Nephron progenitor cell (in vitro differentiated cells): Measurements from ENCODE around the gene HPS6.

Source experiments
- DNase-seq: peaks from one replicate; pipeline ENCODE4 v3.0.0; 2021
- H3K27ac Mint-ChIP-seq: 2 replicates; pipeline ENCODE4 v1.8.0; 2021; ENCODE audit warnings: mild to moderate bottlenecking, moderate library complexity, mixed read lengths
- H3K27me3 Mint-ChIP-seq: 2 replicates; pipeline ENCODE4 v1.8.0; 2021; ENCODE audit warnings: mild to moderate bottlenecking, low read depth, mixed read lengths; ENCODE audit not compliant: poor library complexity
- H3K36me3 Mint-ChIP-seq: 2 replicates; pipeline ENCODE4 v1.8.0; 2021; ENCODE audit warnings: low read depth, mixed read lengths
- H3K4me1 Mint-ChIP-seq: 2 replicates; pipeline ENCODE4 v1.8.0; 2021; ENCODE audit warnings: mixed read lengths
- H3K4me3 Mint-ChIP-seq: 2 replicates; pipeline ENCODE4 v1.8.0; 2021; ENCODE audit warnings: mild to moderate bottlenecking, moderate library complexity, mixed read lengths
- H3K9me3 Mint-ChIP-seq: 2 replicates; pipeline ENCODE4 v1.8.0; 2021; ENCODE audit warnings: mild to moderate bottlenecking, moderate library complexity, mixed read lengths
- TF ChIP-seq, protein P1 (sequence below): fragments of 200-600 bp; sonication (generic); IDR thresholded peaks from 2 replicates; pipeline ENCODE4 v1.5.0; 2021; ENCODE audit warnings: antibody characterized with exemption

Gene HPS6

DNA sequence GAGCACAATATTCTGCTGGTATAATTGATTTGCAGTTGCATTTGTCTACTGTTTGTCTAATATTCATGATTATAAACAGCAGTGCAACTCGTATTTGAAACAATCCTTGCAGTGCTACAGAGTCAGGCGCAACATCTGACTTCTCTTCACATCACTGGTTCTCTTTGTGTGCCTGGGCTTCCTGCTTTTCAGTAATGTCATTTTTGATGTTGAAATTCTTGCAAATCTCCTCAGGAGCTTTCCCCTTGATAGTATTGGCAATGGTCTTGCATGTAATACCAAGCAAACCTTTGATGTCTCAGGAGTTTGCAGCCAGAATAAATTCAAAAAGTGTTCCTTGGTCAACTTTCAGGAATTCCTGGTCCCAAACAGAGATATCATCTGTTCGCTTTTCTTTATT, 20.2 kb downstream of the HPS6 start:
- TF ChIP-seq, protein P1, sequence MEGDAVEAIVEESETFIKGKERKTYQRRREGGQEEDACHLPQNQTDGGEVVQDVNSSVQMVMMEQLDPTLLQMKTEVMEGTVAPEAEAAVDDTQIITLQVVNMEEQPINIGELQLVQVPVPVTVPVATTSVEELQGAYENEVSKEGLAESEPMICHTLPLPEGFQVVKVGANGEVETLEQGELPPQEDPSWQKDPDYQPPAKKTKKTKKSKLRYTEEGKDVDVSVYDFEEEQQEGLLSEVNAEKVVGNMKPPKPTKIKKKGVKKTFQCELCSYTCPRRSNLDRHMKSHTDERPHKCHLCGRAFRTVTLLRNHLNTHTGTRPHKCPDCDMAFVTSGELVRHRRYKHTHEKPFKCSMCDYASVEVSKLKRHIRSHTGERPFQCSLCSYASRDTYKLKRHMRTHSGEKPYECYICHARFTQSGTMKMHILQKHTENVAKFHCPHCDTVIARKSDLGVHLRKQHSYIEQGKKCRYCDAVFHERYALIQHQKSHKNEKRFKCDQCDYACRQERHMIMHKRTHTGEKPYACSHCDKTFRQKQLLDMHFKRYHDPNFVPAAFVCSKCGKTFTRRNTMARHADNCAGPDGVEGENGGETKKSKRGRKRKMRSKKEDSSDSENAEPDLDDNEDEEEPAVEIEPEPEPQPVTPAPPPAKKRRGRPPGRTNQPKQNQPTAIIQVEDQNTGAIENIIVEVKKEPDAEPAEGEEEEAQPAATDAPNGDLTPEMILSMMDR: no peak
- Mint-ChIP-seq H3K4me3 (no peak overlapping the region), H3K27ac (no peak overlapping the region), H3K27me3 (peaks cover 4% of the 10 kb centered on the region), H3K9me3 (peaks cover 3% of the 10 kb centered on the region), H3K4me1 (peaks cover 4% of the 10 kb centered on the region), H3K36me3 (peaks cover 32% of the 10 kb centered on the region)
- no peak for DNase-seq

DNA sequence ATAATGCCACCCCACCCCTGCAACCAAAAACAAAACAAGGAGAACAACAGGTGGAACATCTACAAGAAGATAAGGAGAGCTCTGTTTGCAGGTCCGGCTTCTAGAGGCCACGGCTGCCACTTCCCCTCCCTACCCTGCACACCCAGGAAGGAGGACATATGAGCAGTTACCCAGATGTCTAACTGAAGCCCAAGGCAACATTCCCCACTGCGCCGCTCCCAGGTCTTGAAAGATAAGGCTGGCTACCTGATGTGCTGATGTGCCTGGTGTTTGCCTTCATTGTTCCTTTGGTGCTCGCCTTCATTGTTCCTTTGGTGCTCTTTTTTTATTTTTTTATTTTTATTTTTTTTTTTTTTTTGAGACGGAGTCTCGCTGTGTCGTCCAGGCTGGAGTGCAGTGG, 21.0 kb downstream of the HPS6 start:
- DNase-seq: no peak
- Mint-ChIP-seq H3K27ac (no peak overlapping the region), H3K4me3 (no peak overlapping the region), H3K9me3 (no peaks in the 10 kb centered on the region), H3K4me1 (peaks cover 1% of the 10 kb centered on the region), H3K27me3 (peaks cover 4% of the 10 kb centered on the region), H3K36me3 (peaks cover 31% of the 10 kb centered on the region)
- TF ChIP-seq, protein P1: no peak

DNA sequence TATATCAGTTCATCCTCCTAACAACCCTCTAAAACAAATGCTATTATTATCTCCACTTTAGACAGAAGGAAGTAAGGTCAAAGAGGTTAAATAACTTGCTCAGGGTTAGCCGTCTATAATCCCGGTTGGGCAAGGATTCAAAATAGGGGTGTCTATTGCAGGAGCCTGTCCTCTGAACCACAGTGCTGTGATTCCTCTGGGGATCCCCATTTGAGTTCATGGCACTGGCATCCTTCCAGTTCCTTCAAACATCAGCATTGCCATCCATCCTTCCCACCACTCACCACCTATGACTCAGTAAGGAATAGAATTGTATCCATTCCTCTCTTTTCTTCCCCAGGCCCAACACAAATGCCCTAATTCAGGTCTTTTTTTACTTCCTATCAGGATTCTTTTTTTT, 25.6 kb downstream of the HPS6 start:
- TF ChIP-seq, protein P1: no peak
- no peaks in the 10 kb centered on the region for H3K27me3 Mint-ChIP-seq
- DNase-seq: no peak
- peaks cover 41% of the 10 kb centered on the region for H3K36me3 Mint-ChIP-seq
- no peaks in the 10 kb centered on the region for H3K4me1 Mint-ChIP-seq
- H3K9me3 Mint-ChIP-seq: no peaks in the 10 kb centered on the region
- H3K27ac Mint-ChIP-seq: no peak overlapping the region
- H3K4me3 Mint-ChIP-seq: no peak overlapping the region

DNA sequence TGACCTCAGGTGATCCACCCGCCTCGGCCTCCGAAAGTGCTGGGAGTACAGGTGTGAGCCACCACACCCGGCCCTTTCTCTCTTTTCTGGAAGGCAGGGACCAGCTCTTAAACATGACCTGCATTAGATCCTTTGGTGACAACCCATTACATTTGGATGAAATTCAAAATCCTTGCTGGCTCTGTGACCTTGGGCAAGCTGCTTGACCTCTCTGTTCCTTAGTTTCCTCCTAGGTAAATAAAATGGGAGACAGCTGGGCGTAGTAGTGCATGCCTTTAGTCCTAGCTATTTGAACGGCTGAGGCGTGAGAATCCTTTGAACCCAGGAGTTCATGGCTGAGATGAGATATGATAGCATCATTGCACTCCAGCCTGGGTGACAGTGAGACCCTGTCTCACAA, 31.3 kb downstream of the HPS6 start:
- H3K27me3 Mint-ChIP-seq: no peaks in the 10 kb centered on the region
- no peaks in the 10 kb centered on the region for H3K9me3 Mint-ChIP-seq
- no peak overlapping the region for H3K4me3 Mint-ChIP-seq
- DNase-seq: no peak
- H3K4me1 Mint-ChIP-seq: no peaks in the 10 kb centered on the region
- no peak overlapping the region for H3K27ac Mint-ChIP-seq
- peaks cover 35% of the 10 kb centered on the region for H3K36me3 Mint-ChIP-seq
- TF ChIP-seq, protein P1: no peak

DNA sequence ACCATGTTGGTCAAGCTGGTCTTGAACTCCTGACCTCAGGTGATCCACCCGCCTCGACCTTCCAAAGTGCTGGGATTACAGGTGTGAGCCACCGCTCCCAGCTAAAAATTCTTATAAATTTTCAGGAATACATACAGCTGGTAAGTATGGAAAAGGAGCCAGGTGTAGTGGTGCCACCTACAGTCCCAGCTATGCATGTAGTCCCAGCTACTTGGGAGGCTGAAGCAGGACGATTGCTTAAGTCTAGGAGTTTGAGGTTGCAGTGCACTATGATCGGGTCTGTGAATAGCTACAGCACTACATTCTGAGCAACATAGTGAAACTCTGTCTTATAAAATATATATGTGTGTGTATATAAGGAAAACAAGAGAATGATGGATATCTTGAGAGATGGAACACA, 36.0 kb downstream of the HPS6 start:
- no peak for DNase-seq
- Mint-ChIP-seq H3K27me3 (no peaks in the 10 kb centered on the region), H3K4me1 (no peaks in the 10 kb centered on the region), H3K9me3 (no peaks in the 10 kb centered on the region), H3K36me3 (peaks cover 32% of the 10 kb centered on the region), H3K4me3 (no peak overlapping the region), H3K27ac (no peak overlapping the region)
- TF ChIP-seq, protein P1: no peak

DNA sequence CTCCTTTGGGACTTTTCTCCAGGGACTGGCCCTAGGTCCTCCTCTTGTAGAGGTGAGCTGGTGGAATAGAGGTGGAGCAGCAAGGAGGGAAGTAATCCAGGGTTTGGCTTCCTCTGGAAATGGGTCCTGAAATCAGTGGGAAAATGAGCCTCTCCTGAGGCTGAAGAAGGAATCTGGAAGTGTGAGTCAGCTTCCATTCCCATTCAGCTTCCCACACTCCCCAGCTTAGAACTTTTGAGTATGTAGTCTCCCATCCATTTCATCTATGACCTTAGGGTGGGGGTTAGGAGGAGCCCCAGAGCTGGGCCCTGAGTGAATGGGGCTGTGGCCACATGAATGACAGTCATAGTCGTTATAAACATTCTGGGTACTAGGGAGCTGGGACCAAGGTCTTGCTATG, 37.3 kb downstream of the HPS6 start:
- TF ChIP-seq, protein P1: no peak
- DNase-seq: no peak
- H3K4me1 Mint-ChIP-seq: no peaks in the 10 kb centered on the region
- H3K27me3 Mint-ChIP-seq: no peaks in the 10 kb centered on the region
- no peak overlapping the region for H3K27ac Mint-ChIP-seq
- H3K9me3 Mint-ChIP-seq: no peaks in the 10 kb centered on the region
- no peak overlapping the region for H3K4me3 Mint-ChIP-seq
- H3K36me3 Mint-ChIP-seq: peaks cover 29% of the 10 kb centered on the region
